HepG2 (cell line): ENCODE data around the gene NIN. TPM values are rescaled to one million over a fixed set of nuclear protein-coding genes. Genes with fewer than 3 reads are reported as not detected.

Experiments
- BHLHE40 ChIP-seq: IDR thresholded peaks from 2 replicates; pipeline ENCODE4 v1.6.1; 2011; ENCODE audit warnings: low read length, improper control_type of control experiment
- CBX1 ChIP-seq: IDR thresholded peaks from one replicate; pipeline ENCODE4 v1.6.1; 2016; ENCODE audit warnings: antibody characterized with exemption, low read depth
- EP300 ChIP-seq, 3 experiments: sonication (generic) in 1 of 3; formaldehyde crosslinking in 1 of 3; IDR thresholded peaks; 2 replicates each; pipeline versions ENCODE4 v1.5.1 to v1.6.1; 2011 to 2020; ENCODE audit warnings: low read depth in 2 of 3, low read length in 2 of 3, borderline replicate concordance in 1 of 3, improper control_type of control experiment in 1 of 3, mild to moderate bottlenecking in 1 of 3, missing genetic modification reagents in 1 of 3, moderate library complexity in 1 of 3
- ESRRA ChIP-seq: sonication (generic); formaldehyde crosslinking; IDR thresholded peaks from 2 replicates; pipeline ENCODE4 v1.5.1; 2020; ENCODE audit warnings: mild to moderate bottlenecking, low read depth, missing genetic modification reagents
- FOXK2 ChIP-seq: fragments of 450-650 bp; IDR thresholded peaks from 2 replicates; pipeline ENCODE4 v1.6.1; 2016
- FOXO1 ChIP-seq: sonication (generic); formaldehyde crosslinking; IDR thresholded peaks from 2 replicates; pipeline ENCODE4 v1.4.0; 2020; ENCODE audit warnings: missing genetic modification reagents
- KDM4B ChIP-seq: sonication (generic); formaldehyde crosslinking; IDR thresholded peaks from 2 replicates; pipeline ENCODE4 v1.4.0; 2020; ENCODE audit warnings: missing genetic modification reagents
- KLF15 ChIP-seq: sonication (generic); formaldehyde crosslinking; IDR thresholded peaks from 2 replicates; pipeline ENCODE4 v1.8.1; 2023; ENCODE audit warnings: borderline replicate concordance, mild to moderate bottlenecking, inconsistent platforms, missing genetic modification reagents, mixed read lengths
- LCORL ChIP-seq, 2 experiments: fragments of 450-650 bp in 1 of 2; sonication (generic) in 1 of 2; formaldehyde crosslinking in 1 of 2; IDR thresholded peaks; 2 replicates each; pipeline versions ENCODE4 v1.5.0 to v1.6.1; 2017 to 2020; ENCODE audit warnings: antibody characterized with exemption in 1 of 2, missing genetic modification reagents in 1 of 2
- MEIS1 ChIP-seq: sonication (generic); formaldehyde crosslinking; IDR thresholded peaks from 2 replicates; pipeline ENCODE4 v1.9.0; 2021; ENCODE audit warnings: mild to moderate bottlenecking, missing genetic modification reagents, moderate library complexity, borderline replicate concordance
- MEIS2 ChIP-seq: sonication (generic); formaldehyde crosslinking; IDR thresholded peaks from 2 replicates; pipeline ENCODE4 v1.9.0; 2021; ENCODE audit warnings: mild to moderate bottlenecking, missing genetic modification reagents
- NFKBIZ ChIP-seq: IDR thresholded peaks from 2 replicates; pipeline ENCODE4 v1.6.1; 2018; ENCODE audit warnings: missing genetic modification reagents, missing compliant biosample characterization
- PAF1 ChIP-seq: IDR thresholded peaks from 2 replicates; pipeline ENCODE4 v1.6.1; 2016; ENCODE audit warnings: missing genetic modification reagents, missing compliant biosample characterization
- PPARG ChIP-seq: conservative IDR thresholded peaks from 2 replicates; pipeline ENCODE4 v1.6.1; 2016; ENCODE audit warnings: missing biosample characterization, missing genetic modification reagents
- SOX5 ChIP-seq: IDR thresholded peaks from 2 replicates; pipeline ENCODE4 v1.6.1; 2016; ENCODE audit warnings: borderline replicate concordance
- SOX6 ChIP-seq, 2 experiments: fragments of 450-650 bp in 1 of 2; sonication (generic) in 1 of 2; formaldehyde crosslinking in 1 of 2; IDR thresholded peaks; 2 replicates each; pipeline versions ENCODE4 v1.4.0 to v1.6.1; 2017 to 2020; ENCODE audit warnings: antibody characterized with exemption in 1 of 2, mild to moderate bottlenecking in 1 of 2, missing genetic modification reagents in 1 of 2
- SRF ChIP-seq: IDR thresholded peaks from 2 replicates; pipeline ENCODE4 v1.6.1; 2011; ENCODE audit warnings: mild to moderate bottlenecking, low read depth, low read length, moderate library complexity
- SRSF4 ChIP-seq: fragments of 200-400 bp; formaldehyde crosslinking; IDR thresholded peaks from one replicate; pipeline ENCODE4 v1.6.1; 2018; ENCODE audit warnings: mild to moderate bottlenecking, low read depth, low read length, moderate library complexity; ENCODE audit not compliant: poor library complexity, severe bottlenecking
- XRCC5 ChIP-seq: fragments of 200-400 bp; formaldehyde crosslinking; optimal IDR thresholded peaks from 2 replicates; pipeline ENCODE3; 2017; ENCODE audit warnings: mild to moderate bottlenecking, low read length
- YEATS2 ChIP-seq: sonication (generic); formaldehyde crosslinking; IDR thresholded peaks from 2 replicates; pipeline ENCODE4 v1.4.0; 2020; ENCODE audit warnings: missing genetic modification reagents, borderline replicate concordance
- ZNF296 ChIP-seq: sonication (generic); formaldehyde crosslinking; conservative IDR thresholded peaks from 2 replicates; pipeline ENCODE4 v1.5.0; 2020; ENCODE audit warnings: mild to moderate bottlenecking, missing genetic modification reagents
- ZNF33A ChIP-seq: sonication (generic); formaldehyde crosslinking; IDR thresholded peaks from 2 replicates; pipeline ENCODE4 v1.5.1; 2020; ENCODE audit warnings: missing genetic modification reagents, mild to moderate bottlenecking, moderate library complexity, borderline replicate concordance
- ZNF383 ChIP-seq: sonication (generic); formaldehyde crosslinking; IDR thresholded peaks from 2 replicates; pipeline ENCODE4 v1.4.0; 2020; ENCODE audit warnings: missing genetic modification reagents, mild to moderate bottlenecking, borderline replicate concordance
- ZNF577 ChIP-seq: sonication (generic); formaldehyde crosslinking; IDR thresholded peaks from 2 replicates; pipeline ENCODE4 v1.4.0; 2020; ENCODE audit warnings: mild to moderate bottlenecking, low read depth, missing genetic modification reagents, borderline replicate concordance
- ZNF761 ChIP-seq: sonication (generic); formaldehyde crosslinking; conservative IDR thresholded peaks from 2 replicates; pipeline ENCODE4 v1.4.0; 2020; ENCODE audit warnings: mild to moderate bottlenecking, missing genetic modification reagents
- ZNF781 ChIP-seq: sonication (generic); formaldehyde crosslinking; IDR thresholded peaks from 2 replicates; pipeline ENCODE4 v1.5.1; 2020; ENCODE audit warnings: borderline replicate concordance, mild to moderate bottlenecking, missing genetic modification reagents; ENCODE audit errors: not compliant biosample characterization
- ZNF790 ChIP-seq: sonication (generic); formaldehyde crosslinking; IDR thresholded peaks from 2 replicates; pipeline ENCODE4 v1.8.0; 2022; ENCODE audit warnings: missing genetic modification reagents, mild to moderate bottlenecking, borderline replicate concordance
- ZNF883 ChIP-seq: sonication (generic); formaldehyde crosslinking; IDR thresholded peaks from 2 replicates; pipeline ENCODE4 v1.5.1; 2020; ENCODE audit warnings: mild to moderate bottlenecking, missing genetic modification reagents; ENCODE audit errors: not compliant biosample characterization
- ZSCAN29 ChIP-seq: sonication (generic); formaldehyde crosslinking; conservative IDR thresholded peaks from 2 replicates; pipeline ENCODE4 v1.4.0; 2020; ENCODE audit warnings: mild to moderate bottlenecking, missing genetic modification reagents
- ZZZ3 ChIP-seq: sonication (generic); formaldehyde crosslinking; IDR thresholded peaks from 2 replicates; pipeline ENCODE4 v1.4.0; 2020; ENCODE audit warnings: missing genetic modification reagents, mild to moderate bottlenecking, borderline replicate concordance
- polyA plus RNA-seq, 8 experiments: library from polyadenylated mRNA; depleted of rRNA in 3 of 8; stranded (reverse) in 7 of 8; unstranded in 1 of 8; fragments of >200 nt; fragmentation: Illumina TruSeq in 4 of 8; extraction: Trizol in 4 of 8; gene quantifications; 2 replicates each; pipeline versions ENCODE4 v1.2.1 to v1.2.3, GENCODE V29; 2011 to 2016; ENCODE audit warnings: low read depth in 4 of 8, missing spikeins in 1 of 8, mixed read lengths in 1 of 8; ENCODE audit not compliant: insufficient read depth in 1 of 8
- total RNA-seq, 5 experiments: library from RNA; depleted of rRNA; stranded (reverse); fragments of >200 nt; fragmentation: Illumina TruSeq; extraction: Trizol; gene quantifications; 2 replicates each; pipeline ENCODE4 v1.2.3, GENCODE V29; 2016; ENCODE audit warnings: low read depth in 1 of 5
- TF ChIP-seq, protein P1 (sequence below): sonication (generic); formaldehyde crosslinking; conservative IDR thresholded peaks from 2 replicates; pipeline ENCODE4 v1.4.0; 2020; ENCODE audit warnings: missing genetic modification reagents

NIN gene
- total and polyA plus RNA-seq, 2 of the 13 experiments (the other 11 are each of a cell fraction or from before 2014, with no cell fraction given) = 2.8 to 9.7 TPM

DNA sequence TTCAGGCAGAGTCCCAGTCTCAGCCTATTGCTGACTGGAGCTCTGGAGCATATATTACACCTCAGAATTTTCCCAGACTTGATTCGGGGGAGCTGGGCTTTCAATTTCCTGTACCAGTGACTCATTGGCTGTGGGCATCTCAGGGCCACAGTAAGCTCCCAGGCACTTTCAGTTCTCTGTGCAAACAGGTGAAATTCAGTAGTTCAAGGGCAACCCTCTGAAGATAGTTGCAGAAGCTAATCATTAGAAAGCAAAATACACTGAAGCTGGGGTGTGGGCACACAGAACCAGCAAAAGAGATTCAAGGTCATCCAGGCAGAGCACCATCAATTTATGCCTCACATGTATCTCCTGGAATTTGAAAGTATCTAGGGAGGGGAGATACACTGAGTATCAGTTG lies 8.1 kb upstream of the NIN start (continued):
- TF ChIP-seq ZSCAN29 (CRISPR knock-in tag) (no peak), SRF (no peak), ZZZ3 (CRISPR knock-in tag) (no peak), CBX1 (no peak), SOX6 (IDR thresholded peaks at IDR 0.05) (no peak), SOX6 (CRISPR knock-in tag; IDR thresholded peaks at IDR 0.05) (peak; percentile 63), SOX5 (CRISPR knock-in tag) (peak; percentile 69; the same call in 1 of the 2 replicates), EP300 (IDR thresholded peaks at IDR 0.05; ENCODE audit: low read depth in 2 of 2, low read length in 2 of 2) (peak in 1 of 2 experiments; percentile 64; a peak in 2 of 4 replicates), EP300 (CRISPR knock-in tag; IDR thresholded peaks at IDR 0.05; ENCODE audit: borderline replicate concordance) (peak; percentile 56; the same call in 1 of the 2 replicates), ESRRA (CRISPR knock-in tag) (no peak), KLF15 (CRISPR knock-in tag) (no peak), ZNF33A (no peak), ZNF781 (CRISPR knock-in tag) (no peak), FOXK2 (no peak), KDM4B (no peak), NFKBIZ (CRISPR knock-in tag) (no peak), ZNF296 (CRISPR knock-in tag) (no peak), ZNF790 (CRISPR knock-in tag) (no peak), ZNF383 (CRISPR knock-in tag) (no peak), XRCC5 (no peak), ZNF577 (no peak), ZNF883 (CRISPR knock-in tag) (no peak), MEIS1 (CRISPR knock-in tag) (no peak), SRSF4 (no peak), ZNF761 (no peak), BHLHE40 (0 out of 2 replicates have a peak, but pooled peaks have one; percentile 9), LCORL (IDR thresholded peaks at IDR 0.05) (no peak), LCORL (CRISPR knock-in tag; IDR thresholded peaks at IDR 0.05) (no peak), YEATS2 (no peak), FOXO1 (CRISPR knock-in tag) (peak; percentile 59; the same call in 1 of the 2 replicates), PAF1 (CRISPR knock-in tag) (no peak), MEIS2 (CRISPR knock-in tag) (0 out of 2 replicates have a peak, but pooled peaks have one; percentile 27), PPARG (CRISPR knock-in tag) (peak; percentile 66)
- TF ChIP-seq, protein P1, sequence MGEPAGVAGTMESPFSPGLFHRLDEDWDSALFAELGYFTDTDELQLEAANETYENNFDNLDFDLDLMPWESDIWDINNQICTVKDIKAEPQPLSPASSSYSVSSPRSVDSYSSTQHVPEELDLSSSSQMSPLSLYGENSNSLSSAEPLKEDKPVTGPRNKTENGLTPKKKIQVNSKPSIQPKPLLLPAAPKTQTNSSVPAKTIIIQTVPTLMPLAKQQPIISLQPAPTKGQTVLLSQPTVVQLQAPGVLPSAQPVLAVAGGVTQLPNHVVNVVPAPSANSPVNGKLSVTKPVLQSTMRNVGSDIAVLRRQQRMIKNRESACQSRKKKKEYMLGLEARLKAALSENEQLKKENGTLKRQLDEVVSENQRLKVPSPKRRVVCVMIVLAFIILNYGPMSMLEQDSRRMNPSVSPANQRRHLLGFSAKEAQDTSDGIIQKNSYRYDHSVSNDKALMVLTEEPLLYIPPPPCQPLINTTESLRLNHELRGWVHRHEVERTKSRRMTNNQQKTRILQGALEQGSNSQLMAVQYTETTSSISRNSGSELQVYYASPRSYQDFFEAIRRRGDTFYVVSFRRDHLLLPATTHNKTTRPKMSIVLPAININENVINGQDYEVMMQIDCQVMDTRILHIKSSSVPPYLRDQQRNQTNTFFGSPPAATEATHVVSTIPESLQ (CRISPR knock-in tag) = no peak
